HG02970 (cell line): ENCODE data around the gene FBXO24.

Experiments
- ATAC-seq: cut with Tn5 transposase; IDR thresholded peaks from one replicate; pipeline ENCODE4 v1.9.1; 2021; ENCODE audit warnings: mild to moderate bottlenecking, moderate library complexity, moderate number of reproducible peaks; ENCODE audit not compliant: unreplicated experiment, low FRiP score

The FBXO24 gene

DNA sequence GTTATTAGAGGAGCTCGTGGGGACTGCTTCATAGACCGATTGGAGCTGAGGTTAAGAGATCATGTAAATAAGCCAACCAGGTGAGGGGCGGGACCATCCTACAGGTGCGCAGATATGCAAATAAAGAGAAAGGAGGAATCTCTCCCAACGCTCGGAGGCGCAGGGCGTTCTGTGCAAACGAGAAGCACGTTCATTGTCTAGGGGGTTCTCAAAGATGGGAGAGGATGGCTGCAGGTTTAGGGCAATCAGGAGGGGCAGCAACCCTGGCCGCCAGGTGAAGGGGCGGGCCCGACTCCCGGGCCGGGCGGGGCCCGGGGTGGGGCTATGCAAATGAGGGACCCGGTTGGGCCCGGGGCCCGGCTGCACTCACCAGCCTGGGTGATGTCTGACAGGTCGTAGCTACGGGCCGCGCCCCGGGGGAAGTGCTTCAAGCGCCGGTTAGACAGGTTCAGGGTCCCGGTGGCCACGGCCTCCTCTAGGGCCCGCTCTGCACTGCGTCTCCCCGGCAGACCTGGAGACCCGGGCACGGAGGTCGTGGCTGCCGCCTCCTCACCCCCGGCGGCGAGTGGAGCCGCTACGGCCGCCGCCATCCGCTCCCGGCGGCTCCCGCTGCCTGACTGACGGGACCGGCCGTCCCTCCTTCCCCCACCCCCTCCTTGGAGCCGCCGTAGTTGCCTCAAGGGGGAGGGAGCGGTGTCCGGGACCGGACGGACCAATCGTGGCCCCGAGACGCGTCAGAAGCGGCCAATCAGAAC, 440 bp upstream of the FBXO24 start, which contains the start of gene LRCH4:
Gene LRCH4 (minus strand): TSS at position 619 of the 755 bp plus-strand sequence. CDS start 29 bp downstream, at position 590.
- peak; percentile 23 for ATAC-seq

- ATAC-seq: no peak
Measured at GRCh38 chr7:100588438-100588837, 2.3 kb downstream of the FBXO24 start.

DNA sequence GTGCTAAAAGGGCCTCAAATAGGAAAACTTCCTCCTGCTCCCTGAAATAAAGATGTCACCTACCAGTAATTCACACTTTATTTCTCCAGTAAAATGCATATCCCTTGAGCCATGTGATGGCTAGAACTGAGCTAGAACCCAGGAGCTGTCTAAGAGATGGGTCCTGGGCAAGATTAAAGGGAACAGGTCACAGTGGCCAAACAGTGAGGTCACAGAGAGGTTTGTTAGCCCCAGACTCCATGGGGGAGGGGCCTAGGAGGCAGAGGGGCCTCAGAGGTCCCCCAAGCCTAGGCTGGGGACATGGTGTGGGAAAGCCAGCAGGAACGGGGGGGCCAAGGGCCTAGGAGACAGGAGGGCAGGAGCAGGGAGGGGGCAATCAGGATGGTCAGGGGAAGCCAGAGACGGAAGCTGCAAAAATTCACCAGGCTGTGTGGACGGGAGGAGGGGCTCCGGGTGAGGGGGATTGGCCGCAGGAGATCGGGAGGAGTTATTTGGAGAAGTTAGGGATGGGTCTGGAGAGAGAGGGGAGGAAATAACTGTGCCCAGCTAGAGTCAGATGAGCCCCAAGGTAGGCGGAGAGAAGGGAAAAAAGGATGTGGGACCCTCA, 3.3 kb downstream of the FBXO24 start:
- ATAC-seq: no peak

DNA sequence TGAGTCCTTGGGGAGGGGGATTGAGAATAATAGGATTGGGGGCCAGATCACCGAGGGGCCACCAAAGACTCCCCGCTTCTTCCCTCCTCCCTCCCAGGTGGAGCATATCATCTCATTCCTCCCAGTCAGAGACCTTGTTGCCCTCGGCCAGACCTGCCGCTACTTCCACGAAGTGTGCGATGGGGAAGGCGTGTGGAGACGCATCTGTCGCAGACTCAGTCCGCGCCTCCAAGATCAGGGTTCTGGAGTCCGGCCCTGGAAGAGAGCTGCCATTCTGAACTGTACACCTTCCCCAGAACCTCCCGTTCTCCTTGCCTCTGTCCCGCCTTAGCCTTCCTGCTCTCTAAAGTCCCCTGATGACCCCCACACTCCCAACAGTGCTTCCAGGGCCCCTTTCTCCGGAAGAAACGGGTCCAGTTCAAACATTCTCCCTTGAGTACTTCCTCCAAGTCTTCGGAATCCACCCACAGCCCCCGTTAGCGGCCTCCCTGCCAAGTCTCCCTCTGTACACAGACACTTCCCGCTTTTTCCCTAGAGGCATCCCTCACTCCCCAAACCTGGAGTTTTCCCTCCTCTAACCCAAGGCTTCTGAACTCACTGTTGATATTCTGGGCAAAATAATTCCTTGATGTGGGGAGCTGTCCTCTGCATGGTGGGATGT, 4.1 kb downstream of the FBXO24 start:
- ATAC-seq: no peak

DNA sequence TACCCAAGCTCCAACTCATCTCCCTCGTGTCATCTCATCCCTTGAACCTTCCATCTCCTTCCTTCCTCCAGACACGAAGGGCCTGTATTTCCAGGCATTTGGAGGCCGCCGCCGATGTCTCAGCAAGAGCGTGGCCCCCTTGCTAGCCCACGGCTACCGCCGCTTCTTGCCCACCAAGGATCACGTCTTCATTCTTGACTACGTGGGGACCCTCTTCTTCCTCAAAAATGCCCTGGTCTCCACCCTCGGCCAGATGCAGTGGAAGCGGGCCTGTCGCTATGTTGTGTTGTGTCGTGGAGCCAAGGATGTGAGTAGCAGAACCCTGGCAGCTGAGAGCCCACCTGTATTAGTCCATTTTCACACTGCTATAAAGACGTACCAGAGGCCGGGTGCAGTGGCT, 5.5 kb downstream of the FBXO24 start:
- ATAC-seq: no peak

- ATAC-seq: no peak
Measured at GRCh38 chr7:100595188-100595587, 9.1 kb downstream of the FBXO24 start.

- no peak for ATAC-seq
Measured at GRCh38 chr7:100598425-100598824, 12.3 kb downstream of the FBXO24 start.

DNA sequence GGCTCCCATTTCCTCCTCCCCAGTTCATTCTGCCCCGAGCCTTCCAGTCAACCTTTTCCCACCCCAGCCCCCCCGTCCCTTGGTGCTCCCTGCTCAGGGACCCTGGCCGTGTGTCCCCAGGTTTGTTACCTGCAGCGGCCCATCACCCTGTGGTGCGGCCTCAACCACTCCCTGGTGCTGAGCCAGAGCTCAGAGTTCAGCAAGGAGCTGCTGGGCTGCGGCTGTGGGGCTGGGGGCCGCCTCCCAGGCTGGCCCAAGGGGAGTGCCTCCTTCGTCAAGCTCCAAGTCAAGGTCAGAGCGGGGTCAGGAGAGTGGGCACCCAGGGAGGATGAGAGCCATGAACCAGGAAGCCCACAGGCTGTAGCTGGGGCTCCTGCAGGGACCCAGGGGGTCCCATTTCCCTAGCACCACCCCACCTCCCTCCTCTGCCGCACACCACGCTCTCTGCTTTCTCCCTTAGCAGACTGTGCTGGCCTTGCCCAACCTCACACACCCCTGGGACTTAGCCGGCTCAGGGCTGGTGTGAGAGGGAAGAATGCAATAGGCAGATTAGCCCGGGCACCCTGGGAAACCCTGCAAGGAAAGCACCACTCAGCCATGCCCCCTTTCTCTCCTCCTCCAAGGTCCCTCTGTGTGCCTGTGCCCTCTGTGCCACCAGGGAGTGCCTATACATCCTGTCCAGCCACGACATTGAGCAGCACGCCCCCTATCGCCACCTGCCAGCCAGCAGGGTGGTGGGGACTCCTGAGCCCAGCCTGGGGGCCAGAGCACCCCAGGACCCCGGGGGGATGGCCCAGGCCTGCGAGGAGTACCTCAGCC, 14.0 kb downstream of the FBXO24 start:
- ATAC-seq: no peak

DNA sequence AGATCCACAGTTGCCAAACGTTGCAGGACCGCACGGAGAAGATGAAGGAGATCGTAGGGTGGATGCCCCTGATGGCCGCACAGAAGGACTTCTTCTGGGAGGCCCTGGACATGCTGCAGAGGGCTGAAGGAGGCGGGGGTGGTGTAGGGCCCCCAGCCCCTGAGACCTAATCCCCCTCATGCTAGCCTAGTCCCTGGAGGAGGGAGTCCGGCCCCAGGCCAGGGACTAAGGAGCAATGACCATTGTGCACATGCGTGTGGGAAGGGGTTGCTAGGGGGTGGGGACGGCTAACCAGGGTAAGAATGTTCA, 14.6 kb downstream of the FBXO24 start:
- no peak for ATAC-seq

DNA sequence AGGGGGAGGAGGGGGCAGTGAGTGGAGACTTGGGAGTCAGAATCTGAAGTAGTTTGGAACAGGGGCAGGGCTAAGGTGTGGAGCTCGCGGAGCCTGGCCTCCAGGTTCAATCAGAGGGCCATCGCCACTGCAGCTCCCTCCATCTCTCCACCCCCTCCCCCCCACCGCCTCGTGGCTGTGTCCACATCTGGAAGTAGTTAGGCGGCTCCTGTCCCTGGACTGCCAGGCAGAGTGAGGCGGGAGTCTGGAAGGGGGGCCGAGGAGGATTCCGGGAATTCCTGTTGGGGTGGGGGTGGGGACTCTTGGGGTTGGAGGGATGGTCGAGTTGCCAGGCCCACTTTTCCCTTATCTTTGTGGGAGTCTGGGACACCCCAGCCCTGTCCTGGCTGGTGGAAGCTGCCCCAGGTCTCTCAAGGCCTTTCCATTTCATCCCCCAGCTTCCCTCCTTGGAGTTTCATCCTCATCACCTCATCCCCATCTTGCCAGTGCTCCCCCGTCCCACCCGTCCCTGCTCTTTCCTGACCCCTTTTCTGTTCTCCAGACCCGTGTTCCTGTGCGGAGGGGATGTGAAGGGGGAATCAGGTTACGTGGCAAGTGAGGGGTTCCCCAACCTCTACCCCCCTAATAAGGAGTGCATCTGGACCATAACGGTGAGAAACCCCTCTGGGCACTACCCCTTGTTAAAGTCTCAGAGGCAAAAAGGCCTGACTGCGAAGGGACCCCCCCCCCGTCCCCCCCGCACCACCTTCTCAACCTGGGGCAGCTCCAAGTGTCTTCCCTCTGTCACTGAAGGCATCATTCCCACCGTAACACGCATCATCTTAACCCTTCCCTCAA, 17.0 kb downstream of the FBXO24 start:
- ATAC-seq: no peak

DNA sequence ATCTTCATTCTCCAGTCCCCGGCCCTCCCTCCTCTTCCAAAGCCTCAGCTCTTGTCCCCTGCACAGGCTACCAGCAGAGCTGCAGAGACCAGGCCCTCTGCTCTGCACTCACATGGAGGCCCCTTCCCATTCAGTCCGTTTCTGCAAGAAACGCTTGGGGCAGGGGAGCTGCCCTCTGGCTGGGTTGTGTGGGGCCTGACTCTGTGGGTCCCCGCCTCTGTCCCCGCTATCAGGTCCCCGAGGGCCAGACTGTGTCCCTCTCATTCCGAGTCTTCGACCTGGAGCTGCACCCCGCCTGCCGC, 17.5 kb downstream of the FBXO24 start:
- no peak for ATAC-seq

DNA sequence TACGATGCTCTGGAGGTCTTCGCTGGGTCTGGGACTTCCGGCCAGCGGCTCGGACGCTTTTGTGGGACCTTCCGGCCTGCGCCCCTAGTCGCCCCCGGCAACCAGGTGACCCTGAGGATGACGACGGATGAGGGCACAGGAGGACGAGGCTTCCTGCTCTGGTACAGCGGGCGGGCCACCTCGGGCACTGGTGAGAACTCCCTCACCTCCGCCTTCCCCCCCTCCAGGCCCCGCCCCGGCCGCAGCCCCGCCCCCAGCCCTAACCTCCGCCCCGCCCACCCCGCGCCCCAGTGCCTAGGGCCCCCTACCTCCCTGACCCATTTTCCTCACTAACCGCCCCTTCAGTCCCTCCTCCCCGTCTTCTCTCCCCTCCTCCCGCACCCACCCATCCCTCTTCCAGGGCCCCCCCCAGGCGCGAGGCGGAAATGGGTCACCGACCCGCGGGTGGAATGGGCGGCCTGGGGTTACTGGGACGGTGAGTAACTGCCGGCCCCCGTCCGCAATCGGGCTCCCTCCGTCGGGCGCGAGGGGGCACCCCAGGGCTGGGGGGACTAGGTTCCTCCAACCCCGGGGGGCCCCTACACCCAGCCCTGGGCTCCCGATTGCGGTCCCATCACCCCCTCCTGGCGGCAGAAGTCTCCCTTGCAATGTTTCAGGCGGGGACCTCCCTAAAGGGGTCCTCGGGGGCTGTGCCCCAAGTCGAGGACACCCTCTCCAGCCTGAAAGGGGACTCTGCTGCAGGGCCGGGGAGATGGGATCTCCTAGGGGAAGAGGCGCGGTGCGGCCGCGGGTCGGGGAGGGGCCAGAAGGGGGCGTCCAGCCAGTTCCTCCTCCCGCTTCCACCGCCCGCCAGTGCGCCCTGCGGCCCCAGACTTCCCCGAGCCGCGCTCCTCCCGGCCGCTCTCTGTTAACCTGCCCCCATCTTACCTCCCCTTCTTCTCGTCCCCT, 18.2 kb downstream of the FBXO24 start:
- no peak for ATAC-seq

- ATAC-seq: no peak
Measured at GRCh38 chr7:100604976-100605911, 19.1 kb downstream of the FBXO24 start.

DNA sequence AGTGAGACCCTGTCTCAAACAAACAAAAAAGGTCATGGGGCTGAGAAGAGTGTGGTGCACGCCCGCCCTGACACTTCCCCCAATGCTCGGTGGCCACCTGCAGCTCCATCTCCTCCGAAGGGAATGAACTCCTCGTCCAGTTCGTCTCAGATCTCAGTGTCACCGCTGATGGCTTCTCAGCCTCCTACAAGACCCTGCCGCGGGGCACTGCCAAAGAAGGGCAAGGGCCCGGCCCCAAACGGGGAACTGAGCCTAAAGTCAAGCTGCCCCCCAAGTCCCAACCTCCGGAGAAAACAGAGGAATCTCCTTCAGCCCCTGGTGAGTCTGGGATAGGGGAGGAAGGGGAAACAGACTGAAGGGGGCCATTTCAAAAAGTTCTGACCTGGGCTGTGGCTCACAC, 20.2 kb downstream of the FBXO24 start:
- ATAC-seq: no peak

DNA sequence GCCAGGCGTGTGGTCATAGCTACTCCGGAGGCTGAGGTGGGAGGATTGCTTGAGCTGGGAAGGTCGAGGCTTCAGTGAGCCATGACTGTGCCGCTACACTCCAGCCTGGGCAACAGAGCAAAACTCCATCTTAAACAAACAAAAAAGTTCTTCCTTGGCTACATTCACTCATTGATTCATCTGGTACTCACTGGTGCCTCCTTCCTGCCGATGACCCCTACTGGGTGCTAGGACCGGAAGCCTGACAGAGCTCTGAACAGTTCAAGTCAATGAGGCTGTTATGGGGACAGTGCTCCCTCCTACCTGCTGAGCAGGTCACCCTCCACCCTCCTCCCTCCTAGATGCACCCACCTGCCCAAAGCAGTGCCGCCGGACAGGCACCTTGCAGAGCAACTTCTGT, 21.0 kb downstream of the FBXO24 start:
- ATAC-seq: no peak

- ATAC-seq: no peak
Measured at GRCh38 chr7:100609958-100610357, 23.8 kb downstream of the FBXO24 start.

- ATAC-seq: peak; percentile 91
Measured at GRCh38 chr7:100611983-100612729, 26.0 kb downstream of the FBXO24 start, which contains the start of gene MOSPD3. TSS of gene MOSPD3 (plus strand) at chr7:100612540. CDS start at chr7:100612792, 252 bp downstream.
